GM11168 (cell line): ENCODE measurements around the gene SLC2A9.

Experiments used
- in situ Hi-C: fragments of 300-500 bp; cut with MboI; formaldehyde crosslinking; loops from one replicate; pipeline ENCODE4 v1.12.0; 2022; ENCODE audit warnings: low sequenced_read_pairs; ENCODE audit not compliant: unreplicated experiment

SLC2A9 gene

DNA sequence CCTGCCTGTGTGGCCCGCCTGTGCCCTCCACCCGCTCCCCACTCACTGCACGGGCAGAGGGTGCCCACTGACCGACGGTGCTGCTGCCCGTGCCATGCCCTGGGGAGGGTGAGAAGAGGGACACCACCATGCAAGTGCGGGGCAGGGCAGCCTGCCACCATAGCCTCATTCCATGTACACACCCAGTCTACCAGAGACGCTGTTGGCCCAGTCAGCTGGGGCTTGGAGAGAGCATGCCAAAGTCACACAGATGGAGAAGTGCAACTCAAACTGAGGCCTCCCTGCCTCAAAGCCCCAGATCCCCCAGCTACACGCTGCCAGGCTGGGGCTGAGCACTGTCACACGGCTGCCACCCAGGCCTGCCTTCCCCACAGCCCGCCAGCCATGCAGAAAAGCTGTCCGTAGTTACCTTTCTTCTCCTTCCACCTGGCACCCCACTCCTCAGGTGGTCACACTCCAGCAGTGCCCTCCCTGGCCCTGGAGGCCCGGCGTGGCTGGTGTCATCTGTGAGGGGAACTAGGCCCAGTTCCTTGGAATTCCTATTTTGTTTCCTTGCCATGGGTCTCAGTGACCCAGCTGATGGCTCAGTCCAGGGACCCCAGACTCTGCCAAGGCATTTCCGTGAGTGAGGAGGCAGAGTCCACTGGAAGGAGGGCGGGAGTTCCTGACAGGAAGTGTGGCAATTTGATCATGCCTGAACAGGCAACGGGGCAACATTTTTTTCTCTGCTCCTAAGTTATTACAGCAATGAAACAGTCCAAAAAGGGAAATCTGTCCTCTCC is at the start of gene SLC2A9:
TSS of gene SLC2A9 (minus strand) at position 627 of the 782 bp plus-strand sequence. CDS start at position 559, 68 bp downstream.
- in situ Hi-C loops = no loop called here

DNA sequence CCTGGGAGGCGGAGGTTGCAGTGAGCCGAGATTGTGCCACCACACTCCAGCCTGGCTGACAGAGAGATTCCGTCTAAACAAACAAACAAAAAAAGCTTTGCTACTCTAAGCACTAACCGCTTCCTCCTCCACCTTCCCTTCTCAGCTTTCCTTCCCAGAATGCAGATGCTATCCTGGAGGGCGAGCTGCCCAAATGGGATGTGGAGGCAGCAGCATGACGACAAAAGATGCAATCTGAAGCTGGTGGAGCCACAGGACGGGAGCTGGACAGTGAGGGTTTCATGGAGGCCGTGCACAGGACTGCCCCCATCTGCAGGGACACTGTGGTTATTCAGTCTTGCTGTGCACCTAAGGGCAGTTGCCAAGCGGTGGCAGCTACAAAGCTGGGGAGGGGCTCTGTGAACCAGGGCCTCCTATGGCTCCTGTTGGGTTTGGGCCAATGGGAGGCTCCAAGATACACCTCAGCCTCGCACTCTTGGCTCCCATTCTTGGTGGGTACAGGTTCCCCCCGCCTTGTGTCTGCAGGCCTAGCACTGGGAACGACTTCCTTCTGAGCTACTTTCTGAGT is 47.9 kb upstream of the SLC2A9 start:
- in situ Hi-C loops = no loop called here

DNA sequence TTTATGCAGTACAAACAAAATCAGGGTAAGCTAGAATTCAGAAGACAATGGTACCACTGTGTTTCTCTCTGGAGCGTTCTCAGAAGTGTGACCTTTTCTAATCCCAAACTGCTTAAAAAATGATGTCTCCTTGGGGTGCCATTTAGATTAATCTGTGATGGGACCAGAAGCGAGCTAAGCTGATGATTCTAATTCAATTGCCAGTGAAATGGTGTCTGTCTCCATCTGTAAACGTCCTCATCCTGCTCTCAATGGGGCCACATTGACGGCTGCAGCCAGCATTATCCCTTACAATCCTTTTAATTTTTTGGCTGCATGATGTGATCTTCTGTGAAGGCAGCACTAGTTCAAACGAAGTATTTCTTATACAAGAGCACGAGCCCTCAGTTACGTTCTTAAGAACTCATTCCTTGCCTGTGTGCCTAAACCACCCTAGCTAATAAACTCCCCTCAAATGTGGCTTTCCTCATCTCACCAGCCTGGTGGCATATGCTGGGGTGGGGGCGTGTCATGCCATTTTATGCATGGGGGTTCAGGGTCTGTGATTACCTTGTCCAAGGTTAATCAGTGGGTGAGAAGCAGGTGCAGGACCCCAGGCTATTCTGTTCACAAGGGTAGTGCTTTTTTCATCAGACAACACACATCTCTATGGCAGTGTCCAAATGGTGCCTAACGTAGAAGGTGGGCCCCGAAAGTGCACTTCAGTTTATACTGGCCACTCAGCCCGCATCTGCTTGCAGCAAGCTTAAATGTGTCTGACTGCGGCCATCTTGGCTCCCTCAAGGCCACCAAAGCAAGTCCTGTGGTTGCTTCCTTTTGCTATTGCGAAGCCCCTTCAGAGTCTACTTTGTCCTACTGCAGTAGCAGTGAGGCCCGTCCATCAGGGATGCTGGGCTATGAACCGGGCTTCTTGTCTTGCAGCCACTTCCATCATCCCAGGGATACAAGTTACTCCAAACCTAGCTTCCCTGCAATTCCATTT is 45.7 kb upstream of the SLC2A9 start:
- in situ Hi-C loops = no loop called here

- in situ Hi-C loops = no loop called here
These were observed 44.9 kb upstream of the SLC2A9 start for GRCh38 chr4:10066206-10066605.

- in situ Hi-C loops = no loop called here
These were observed 42.4 kb upstream of the SLC2A9 start for GRCh38 chr4:10063544-10064300.

DNA sequence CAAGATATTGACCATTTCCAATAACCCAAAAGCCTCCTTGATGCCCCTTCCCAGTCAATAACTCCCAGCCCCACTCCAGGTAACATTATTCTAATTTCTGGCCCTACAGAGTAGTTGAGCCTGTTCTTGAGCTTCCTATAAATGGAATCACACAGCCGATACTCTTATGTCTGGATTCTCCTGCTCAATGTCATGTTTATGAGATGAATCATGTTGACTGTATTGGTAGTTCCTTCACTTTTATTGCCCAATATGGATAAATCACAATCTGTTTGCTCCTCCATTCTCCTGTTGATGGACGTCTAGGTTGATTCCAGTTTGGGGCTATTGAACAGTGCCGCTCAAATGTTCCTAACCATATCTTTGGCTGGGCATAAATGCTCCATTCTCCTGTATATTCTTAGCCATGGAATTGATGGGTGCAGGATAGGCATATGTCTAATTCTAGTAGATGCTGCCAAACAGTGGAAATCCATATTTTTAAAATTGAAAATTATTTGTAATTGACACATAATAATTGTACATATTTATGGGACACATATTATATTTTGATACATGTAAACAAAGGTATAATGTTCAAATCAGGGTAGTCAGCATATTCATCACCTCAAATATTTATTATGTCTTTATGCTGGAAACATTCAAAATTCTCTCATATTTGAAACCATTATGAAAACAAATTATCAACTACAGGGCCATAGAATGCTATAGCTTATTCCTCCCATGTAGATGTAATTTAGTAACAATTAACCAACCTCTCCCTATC is 40.5 kb upstream of the SLC2A9 start:
- in situ Hi-C loops = no loop called here

GRCh38 chr4:10058371-10058770 is 37.1 kb upstream of the SLC2A9 start:
- in situ Hi-C loops = no loop called here

GRCh38 chr4:10057023-10057395 is 35.7 kb upstream of the SLC2A9 start:
- in situ Hi-C loops = no loop called here

DNA sequence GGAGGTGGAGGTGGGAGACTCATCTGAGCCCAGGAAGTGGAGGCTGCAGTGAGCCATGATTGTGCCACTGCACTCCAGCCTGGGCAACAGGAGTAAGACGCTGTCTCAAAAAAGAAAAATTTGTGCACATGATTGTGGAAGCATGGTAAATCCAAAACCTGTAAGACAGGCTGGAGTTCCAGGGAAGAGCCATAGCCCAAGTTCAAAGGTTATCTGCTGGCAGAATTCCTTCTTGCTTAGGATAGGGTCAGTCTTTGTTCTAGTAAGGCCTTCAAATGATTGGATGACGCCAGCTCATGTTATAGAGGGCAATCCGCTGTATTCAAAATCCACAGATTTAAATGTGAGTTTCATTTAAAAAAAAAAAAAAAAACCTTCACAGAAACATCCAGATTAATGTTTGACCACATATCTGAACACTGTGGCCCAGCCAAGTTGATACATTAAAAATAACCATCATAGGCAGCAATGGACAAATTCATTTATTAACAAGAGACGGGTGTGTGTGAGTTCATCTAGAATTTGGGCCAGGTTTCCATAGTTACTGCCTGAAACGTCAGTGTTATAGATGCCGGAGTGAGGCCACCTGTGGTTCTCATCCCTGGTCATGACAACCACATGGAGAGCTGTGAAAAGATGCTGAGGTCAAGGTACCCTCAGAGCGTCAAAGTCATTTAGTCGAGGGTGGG is 35.2 kb upstream of the SLC2A9 start:
- in situ Hi-C loops = no loop called here

GRCh38 chr4:10055871-10056270 is 34.6 kb upstream of the SLC2A9 start:
- in situ Hi-C loops = no loop called here

DNA sequence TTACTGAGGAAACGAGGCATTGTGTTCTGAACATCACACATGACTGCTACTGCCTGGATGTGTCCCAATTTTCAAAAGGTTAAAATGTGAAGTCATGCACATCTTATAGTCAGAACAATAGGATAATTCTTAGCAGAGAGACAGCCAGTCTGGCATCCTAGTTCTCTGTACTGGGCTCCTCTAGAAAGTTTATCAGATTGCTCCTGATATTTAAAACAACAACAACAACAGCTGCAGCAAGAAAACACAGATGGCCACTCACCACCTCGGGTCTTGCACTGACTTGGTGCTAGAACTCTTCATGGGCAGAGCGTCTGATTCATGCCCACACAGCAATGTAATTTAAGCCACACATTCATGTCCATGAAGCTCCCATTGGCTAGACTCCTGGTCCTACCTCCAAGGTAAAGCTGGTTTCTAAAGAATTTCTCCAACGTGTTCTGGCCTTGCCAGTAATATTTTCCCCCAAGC is 33.3 kb upstream of the SLC2A9 start:
- in situ Hi-C loops = no loop called here

- in situ Hi-C loops = no loop called here
These were observed 32.5 kb upstream of the SLC2A9 start for GRCh38 chr4:10053635-10054453.

DNA sequence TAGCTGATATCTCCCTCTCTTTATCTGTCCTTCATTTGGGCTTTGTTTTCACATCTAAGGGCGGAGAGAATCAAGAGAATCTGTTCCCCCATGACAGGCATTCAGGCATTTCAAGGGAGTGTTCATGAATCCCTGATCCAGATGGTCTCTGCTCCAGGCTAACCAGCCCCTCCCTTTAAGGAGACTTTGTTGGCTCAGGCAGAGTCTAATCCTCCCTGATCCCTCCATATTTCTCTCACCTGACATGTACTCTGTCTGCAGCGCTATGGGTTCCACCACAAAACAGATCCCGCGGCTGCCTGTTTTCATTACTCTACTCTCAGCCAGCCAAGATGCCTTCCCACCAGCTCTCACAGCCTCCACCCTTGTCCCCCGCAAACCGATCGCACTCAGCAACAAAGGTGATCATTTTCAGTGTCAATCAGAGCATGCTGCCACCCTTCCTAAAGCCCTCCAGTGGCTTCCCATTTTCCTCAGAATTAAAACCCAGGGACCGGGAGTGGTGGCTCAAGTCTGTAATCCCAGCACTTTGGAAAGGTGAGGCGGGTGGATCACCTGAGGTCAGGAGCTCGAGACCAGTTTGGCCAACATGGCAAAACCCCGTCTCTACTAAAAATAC is 30.3 kb upstream of the SLC2A9 start:
- in situ Hi-C loops = no loop called here

- in situ Hi-C loops = no loop called here
These were observed 29.4 kb upstream of the SLC2A9 start for GRCh38 chr4:10050721-10051120.

- in situ Hi-C loops = no loop called here
These were observed 29.0 kb upstream of the SLC2A9 start for GRCh38 chr4:10050261-10050661.

DNA sequence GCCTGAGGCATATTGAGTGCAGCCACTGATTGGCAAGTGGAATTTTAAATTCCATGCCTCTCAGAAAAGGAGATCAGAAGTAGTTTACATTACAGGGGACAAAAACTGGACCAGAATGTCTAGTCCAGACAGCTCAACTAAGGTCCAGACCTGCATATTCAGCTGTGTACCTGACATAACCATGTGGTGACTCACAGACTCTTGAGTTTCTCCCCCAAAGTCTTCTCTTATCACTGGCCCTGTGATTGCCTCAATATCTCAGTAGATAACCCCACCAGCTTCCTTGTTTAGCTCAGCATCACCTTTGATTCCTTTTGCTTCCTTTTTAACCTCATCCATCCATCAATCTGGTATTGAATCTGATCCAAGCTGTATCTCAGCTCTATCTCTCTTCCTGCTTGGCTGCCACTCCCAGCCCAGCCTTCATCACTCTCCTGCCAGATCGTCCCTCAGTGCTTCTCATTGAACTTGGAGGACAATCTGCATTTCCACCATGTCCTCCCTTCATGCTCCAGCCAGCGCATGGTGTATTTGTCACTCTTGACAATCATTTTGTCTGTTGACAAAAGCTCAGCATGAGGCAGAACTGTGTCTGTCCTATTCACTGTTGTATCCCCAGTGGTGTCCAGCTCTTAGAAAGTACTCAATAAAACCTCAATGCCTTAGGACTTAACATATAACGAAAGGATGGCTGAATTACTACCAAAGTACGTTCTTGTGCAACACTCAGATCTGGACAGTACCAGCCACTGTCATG is 27.8 kb upstream of the SLC2A9 start:
- in situ Hi-C loops = loop anchor here (25.0 kb wide), 1 partner anchor 487 kb away; no protein-coding TSS in a partner anchor

GRCh38 chr4:10047967-10048366 is 26.7 kb upstream of the SLC2A9 start:
- in situ Hi-C loops = loop anchor here (25.0 kb wide), 1 partner anchor 486 kb away; no protein-coding TSS in a partner anchor
